GM21786 (cell line): ENCODE data around the gene PHACTR2.
"Not testable (repeated sequence)": the region's sequence is repeated elsewhere in the genome, so short reads cannot be mapped to it uniquely, and the experiment has no call there.

Source experiments
- ATAC-seq: cut with Tn5 transposase; IDR thresholded peaks from one replicate; pipeline ENCODE4 v1.9.1; 2021; ENCODE audit not compliant: unreplicated experiment

PHACTR2 gene

GRCh38 chr6:143851706-143852105 is 173.9 kb downstream of the PHACTR2 start:
- ATAC-seq = not testable (repeated sequence)

- not testable (repeated sequence) for ATAC-seq
These were observed 177.3 kb downstream of the PHACTR2 start for GRCh38 chr6:143855057-143855456.

DNA sequence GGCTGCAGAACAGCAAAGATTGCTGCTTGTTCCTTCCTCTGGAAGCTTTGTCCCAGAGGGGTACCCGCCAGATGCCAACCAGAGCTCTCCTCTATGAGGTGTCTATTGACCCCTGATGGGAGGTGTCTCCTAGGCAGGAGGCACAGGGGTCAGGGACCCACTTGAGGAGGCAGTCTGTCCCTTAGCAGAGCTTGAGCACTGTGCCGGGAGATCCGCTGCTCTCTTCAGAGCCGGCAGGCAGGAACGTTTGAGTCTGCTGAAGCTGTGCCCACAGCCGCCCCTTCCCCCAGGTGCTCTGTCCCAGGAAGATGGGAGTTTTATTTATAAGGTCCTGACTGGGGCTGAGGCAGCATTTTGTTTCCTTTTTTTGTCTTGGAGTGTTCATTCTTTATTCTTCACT is 179.0 kb downstream of the PHACTR2 start:
- not testable (repeated sequence) for ATAC-seq

- ATAC-seq = no peak
These were observed 179.9 kb downstream of the PHACTR2 start for GRCh38 chr6:143857651-143858050.

DNA sequence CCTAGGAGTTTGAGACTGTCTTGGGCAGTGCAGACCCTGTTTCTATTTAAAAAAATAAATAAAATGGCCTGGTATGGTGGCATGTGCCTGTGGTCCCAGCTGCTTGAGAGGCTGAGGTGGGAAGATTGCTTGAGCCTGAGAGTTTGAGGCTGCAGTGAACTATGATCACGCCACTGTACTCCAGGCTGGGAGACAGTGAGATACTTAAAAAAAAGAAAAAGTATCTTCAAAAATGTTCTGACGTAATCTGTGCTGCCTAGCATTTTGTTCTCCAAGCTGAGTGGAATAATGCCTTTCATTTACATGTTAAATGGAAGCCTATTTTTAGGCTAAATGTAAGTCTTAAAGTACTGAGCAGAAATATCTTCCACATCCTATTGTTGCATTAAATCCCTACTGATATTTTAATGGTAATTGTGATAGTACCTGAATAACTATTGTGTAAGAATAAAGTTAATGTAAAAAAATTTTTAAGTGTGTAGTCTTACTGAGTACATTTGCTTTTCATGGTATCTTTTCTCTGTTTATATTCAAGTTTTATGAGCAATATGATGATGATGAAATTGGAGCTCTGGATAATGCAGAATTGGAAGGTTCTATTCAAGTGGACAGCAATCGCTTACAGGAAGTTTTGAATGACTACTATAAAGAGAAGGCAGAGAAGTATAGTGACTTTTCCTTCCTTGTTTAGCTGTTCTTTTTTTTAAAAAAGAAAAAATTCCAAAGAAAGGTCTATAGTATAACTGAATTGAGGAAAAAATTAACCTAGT is 182.3 kb downstream of the PHACTR2 start:
- ATAC-seq = no peak

DNA sequence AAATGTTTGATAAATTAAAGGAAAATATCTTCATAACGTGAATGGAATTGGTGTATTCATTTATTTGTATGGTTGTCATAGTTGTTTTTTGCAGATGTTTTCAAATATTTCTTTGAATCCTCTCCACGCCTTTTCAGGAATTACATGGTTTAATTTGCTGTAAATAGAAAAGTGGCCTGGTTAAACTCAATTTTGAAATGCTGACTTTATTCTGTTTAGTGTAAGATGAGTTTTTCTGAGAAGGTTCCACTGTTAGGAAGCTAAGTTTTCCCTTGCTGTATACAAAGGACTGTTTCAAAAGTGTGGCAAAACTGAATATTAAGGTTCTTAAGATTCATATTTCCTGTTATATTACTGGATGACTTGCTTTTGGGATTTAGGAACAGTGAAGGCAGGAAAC is 186.0 kb downstream of the PHACTR2 start:
- ATAC-seq = no peak

DNA sequence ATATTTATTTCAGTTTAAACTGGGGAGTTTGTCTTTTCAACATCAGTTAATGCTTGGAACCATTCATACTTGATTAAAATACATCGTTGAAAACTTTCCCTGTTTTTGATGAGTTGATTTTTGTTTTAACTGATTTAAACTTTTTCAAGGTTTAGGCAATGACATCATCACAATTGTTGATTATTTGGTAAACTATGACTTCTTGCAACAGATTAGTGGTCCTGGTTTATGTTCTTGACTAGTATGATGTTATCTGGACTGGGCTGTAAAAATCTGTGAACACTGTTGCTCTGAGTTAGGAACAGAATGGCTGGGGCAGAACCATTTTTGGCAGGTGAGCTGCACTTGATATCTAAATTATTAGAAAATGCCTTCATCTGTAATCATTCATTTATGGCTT is 186.5 kb downstream of the PHACTR2 start, which contains the start of gene ZC2HC1B:
TSS of gene ZC2HC1B (plus strand) at position 241 of the 400 bp plus-strand sequence. CDS start at position 307, 66 bp downstream.
- ATAC-seq = no peak

- ATAC-seq = no peak
These were observed 189.5 kb downstream of the PHACTR2 start for GRCh38 chr6:143867236-143867635.

GRCh38 chr6:143868808-143869207 is 191.0 kb downstream of the PHACTR2 start:
- not testable (repeated sequence) for ATAC-seq

- ATAC-seq = not testable (repeated sequence)
These were observed 193.5 kb downstream of the PHACTR2 start for GRCh38 chr6:143871202-143871730.

GRCh38 chr6:143872201-143872600 is 194.4 kb downstream of the PHACTR2 start:
- ATAC-seq = peak; percentile 99

DNA sequence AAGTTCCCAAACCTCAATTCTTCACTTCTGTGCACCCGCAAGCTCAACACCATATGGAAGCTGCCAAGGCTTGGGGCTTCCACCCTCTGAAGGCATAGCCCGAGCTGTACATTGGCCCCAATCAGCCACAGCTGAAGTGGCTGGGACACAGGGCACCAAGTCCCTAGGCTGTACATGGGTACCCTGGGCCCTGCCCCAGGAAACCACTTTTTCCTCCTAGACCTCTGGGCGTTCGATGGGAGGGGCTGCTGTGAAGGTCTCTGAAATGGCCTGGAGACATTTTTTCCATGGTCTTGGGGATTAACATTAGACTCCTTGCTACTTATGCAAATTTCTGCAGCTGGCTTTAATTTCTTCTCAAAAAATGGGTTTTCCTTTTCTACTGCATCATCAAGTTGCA is 195.8 kb downstream of the PHACTR2 start:
- ATAC-seq = not testable (repeated sequence)

GRCh38 chr6:143874503-143874902 is 196.7 kb downstream of the PHACTR2 start:
- not testable (repeated sequence) for ATAC-seq

DNA sequence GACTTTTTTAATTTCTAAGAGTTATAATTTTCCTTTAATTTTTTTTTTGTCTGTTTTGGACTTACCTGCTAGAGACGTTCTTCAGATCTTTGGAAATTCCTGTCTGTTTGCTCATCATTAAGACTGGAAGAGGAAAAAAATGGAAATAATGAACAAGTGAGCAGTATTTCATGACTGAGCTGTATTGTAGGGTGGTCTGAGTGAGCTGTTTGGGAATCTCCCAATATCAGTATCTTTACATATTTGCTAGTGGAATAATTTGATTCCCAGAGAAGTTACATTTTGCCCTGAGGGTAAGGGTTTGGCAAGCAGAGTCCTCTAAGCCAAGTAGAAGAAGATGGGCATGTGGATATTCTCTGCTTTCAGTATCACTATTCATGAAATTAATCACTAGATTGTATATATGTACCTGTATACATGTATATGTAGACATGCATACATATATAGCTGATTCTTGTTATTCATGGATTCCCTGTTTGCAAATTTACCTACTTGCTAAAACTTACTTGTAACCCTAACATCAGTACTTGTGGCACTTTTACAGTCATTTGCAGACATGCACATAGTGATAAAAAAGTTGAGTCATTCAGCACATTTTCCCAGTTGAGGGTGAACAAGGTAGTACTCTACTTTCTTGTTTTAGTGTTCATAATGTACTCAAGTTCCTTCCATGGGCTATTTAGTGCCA is 200.0 kb downstream of the PHACTR2 start:
- no peak for ATAC-seq

- ATAC-seq = no peak
These were observed 200.6 kb downstream of the PHACTR2 start for GRCh38 chr6:143878272-143878760.

DNA sequence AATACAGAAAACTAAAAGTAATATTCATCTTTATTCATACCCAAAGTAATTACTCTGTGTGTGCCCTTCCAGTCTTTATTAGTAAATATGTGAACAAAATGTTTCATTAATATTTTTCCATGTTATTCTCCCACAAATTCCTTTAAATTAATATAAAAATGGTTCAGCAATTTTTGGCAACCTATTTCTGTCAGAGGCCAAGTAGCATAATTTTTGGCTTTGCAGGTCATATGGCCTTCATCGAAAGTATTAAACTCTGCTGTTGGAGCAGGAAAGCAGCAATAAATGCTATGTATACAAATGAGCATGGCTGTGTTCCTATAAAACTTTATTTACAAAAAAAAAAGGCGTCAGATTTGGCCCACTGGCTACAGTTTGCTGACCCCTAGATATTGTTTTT is 202.6 kb downstream of the PHACTR2 start:
- no peak for ATAC-seq
